GM12878 (cell line): ENCODE data around the gene ACOT13. TPM values are rescaled to one million over a fixed set of nuclear protein-coding genes. Genes with fewer than 3 reads are reported as not detected.

Experiments used
- ATAC-seq: fragments of 200-7000 bp; cut with Tn5 transposase; 3 replicates; pipeline ENCODE4 v1.9.1; 2020; ENCODE audit warnings: mild to moderate bottlenecking, moderate library complexity
- BruUV-seq: library from RNA; stranded (reverse); fragments of 400-500 nt; replicated peaks from 2 replicates; lab custom pipeline; 2021; lab: Mats Ljungman, UMichigan
- CTCF ChIA-PET: fragments of 300-600 bp; sonication (Branson Sonifier 250); formaldehyde crosslinking; extraction: SDS; loops from one replicate; lab custom pipeline; 2021; ENCODE audit warnings: inconsistent platforms; lab: Yijun Ruan, JAX
- POLR2A ChIA-PET: fragments of 350-600 bp; formaldehyde crosslinking; extraction: SDS; loops from one replicate; lab custom pipeline; 2021; ENCODE audit warnings: inconsistent platforms; lab: Charles Lee
- RAD21 ChIA-PET: fragments of 300-600 bp; sonication (Branson Sonifier 250); formaldehyde crosslinking; loops from one replicate; lab custom pipeline; 2023; ENCODE audit warnings: antibody characterized with exemption; ENCODE audit not compliant: unreplicated experiment; lab: Charles Lee
- SMC1A ChIA-PET: fragments of 300-600 bp; sonication (Branson Sonifier 250); formaldehyde crosslinking; loops from one replicate; lab custom pipeline; 2023; ENCODE audit not compliant: unreplicated experiment, uncharacterized antibody; lab: Charles Lee
- DNase-seq: peaks from one replicate; pipeline ENCODE4 v3.0.0-alpha.2; 2011; ENCODE audit warnings: low read depth, low spot score
- FAIRE-seq: peaks from 3 replicates; lab custom pipeline; 2011; peaks lifted over from hg19 to GRCh38; lab: Jason Lieb, UNC
- H2AFZ ChIP-seq: 2 replicates; pipeline ENCODE4 v1.6.0; 2011; ENCODE audit warnings: low read depth, low read length, control low read depth; ENCODE audit not compliant: control insufficient read depth
- H3K27ac ChIP-seq: 2 replicates; pipeline ENCODE4 v1.5.1; 2011; ENCODE audit warnings: control low read depth; ENCODE audit not compliant: control insufficient read depth, insufficient read depth
- H3K27me3 ChIP-seq, 2 experiments: replicated peaks in 1 of 2; 2 replicates each; pipeline versions ENCODE4 v1.6.0 to v1.6.1; 2011; ENCODE audit warnings: low read length in 1 of 2; ENCODE audit not compliant: control insufficient read depth in 2 of 2, insufficient read depth in 2 of 2
- H3K36me3 ChIP-seq, 2 experiments: 2 replicates each; pipeline ENCODE4 v1.5.1; 2011; ENCODE audit warnings: low read length in 1 of 2; ENCODE audit not compliant: control insufficient read depth in 2 of 2, insufficient read depth in 2 of 2
- H3K4me1 ChIP-seq: 2 replicates; pipeline ENCODE4 v1.6.1; 2011; ENCODE audit warnings: mild to moderate bottlenecking, low read length, moderate library complexity, mixed read lengths; ENCODE audit not compliant: control insufficient read depth, insufficient read depth
- H3K4me2 ChIP-seq: 2 replicates; pipeline ENCODE4 v1.6.0; 2011; ENCODE audit warnings: control low read depth; ENCODE audit not compliant: control insufficient read depth, insufficient read depth
- H3K4me3 ChIP-seq: fragments of 200-600 bp; sonication (generic); 2 replicates; pipeline ENCODE4 v1.5.1; 2016
- H3K79me2 ChIP-seq: 2 replicates; pipeline ENCODE4 v1.6.0; 2011; ENCODE audit warnings: low read length; ENCODE audit not compliant: control insufficient read depth, insufficient read depth
- H3K9ac ChIP-seq: 2 replicates; pipeline ENCODE4 v1.8.0; 2011; ENCODE audit warnings: low read length, control low read depth, mixed read lengths; ENCODE audit not compliant: control insufficient read depth, insufficient read depth
- H3K9me3 ChIP-seq: replicated peaks from 3 replicates; pipeline ENCODE4 v1.5.1; 2011; ENCODE audit warnings: mild to moderate bottlenecking, low read length; ENCODE audit not compliant: control insufficient read depth, insufficient read depth
- H4K20me1 ChIP-seq: 2 replicates; pipeline ENCODE4 v1.6.0; 2011; ENCODE audit not compliant: control insufficient read depth, insufficient read depth
- BRCA1 ChIP-seq: IDR thresholded peaks from 2 replicates; pipeline ENCODE4 v1.6.1; 2011; ENCODE audit warnings: low read depth, low read length, improper control_type of control experiment
- CHD2 ChIP-seq: IDR thresholded peaks from 2 replicates; pipeline ENCODE4 v1.6.1; 2011; ENCODE audit warnings: low read depth, low read length, improper control_type of control experiment, borderline replicate concordance
- EZH2 ChIP-seq: IDR thresholded peaks from 2 replicates; pipeline ENCODE4 v1.6.1; 2012; ENCODE audit warnings: low read depth, mild to moderate bottlenecking, control low read depth, inconsistent platforms, low read length, borderline replicate concordance; ENCODE audit not compliant: control insufficient read depth
- JUND ChIP-seq: IDR thresholded peaks from 2 replicates; pipeline ENCODE4 v1.6.1; 2012; ENCODE audit warnings: low read depth, mild to moderate bottlenecking, low read length, improper control_type of control experiment, moderate library complexity
- KAT2A ChIP-seq: conservative IDR thresholded peaks from 2 replicates; pipeline ENCODE4 v1.6.1; 2011; ENCODE audit warnings: low read depth, low read length; ENCODE audit not compliant: control insufficient read depth
- KDM1A ChIP-seq: fragments of 200-600 bp; sonication (generic); IDR thresholded peaks from 2 replicates; pipeline ENCODE4 v1.6.1; 2016; ENCODE audit warnings: borderline replicate concordance
- NFIC ChIP-seq: IDR thresholded peaks from 2 replicates; pipeline ENCODE4 v1.6.1; 2012; ENCODE audit warnings: low read depth, mild to moderate bottlenecking, inconsistent platforms, low read length, moderate library complexity
- RAD21 ChIP-seq: IDR thresholded peaks from 2 replicates; pipeline ENCODE4 v1.6.1; 2011; ENCODE audit warnings: mild to moderate bottlenecking, low read depth, low read length, moderate library complexity; ENCODE audit not compliant: insufficient read depth
- RCOR1 ChIP-seq: conservative IDR thresholded peaks from 2 replicates; pipeline ENCODE4 v1.6.1; 2012; ENCODE audit warnings: low read depth, low read length, improper control_type of control experiment
- RELA ChIP-seq: fragments of 450-650 bp; IDR thresholded peaks from 2 replicates; pipeline ENCODE4 v1.8.0; 2014; ENCODE audit warnings: borderline replicate concordance; ENCODE audit not compliant: partially characterized antibody
- SMC3 ChIP-seq: IDR thresholded peaks from 2 replicates; pipeline ENCODE4 v1.6.1; 2011; ENCODE audit warnings: low read length, improper control_type of control experiment, borderline replicate concordance
- SRF ChIP-seq, 2 experiments: IDR thresholded peaks; 2 replicates each; pipeline ENCODE4 v1.6.1; 2011; ENCODE audit warnings: low read depth in 2 of 2, low read length in 2 of 2, mild to moderate bottlenecking in 1 of 2, moderate library complexity in 1 of 2
- SUPT20H ChIP-seq: IDR thresholded peaks from 2 replicates; pipeline ENCODE4 v1.6.1; 2011; ENCODE audit warnings: low read depth, mild to moderate bottlenecking, low read length, moderate library complexity, borderline replicate concordance; ENCODE audit not compliant: control insufficient read depth
- USF2 ChIP-seq: IDR thresholded peaks from 2 replicates; pipeline ENCODE4 v1.6.1; 2011; ENCODE audit warnings: low read depth, low read length, improper control_type of control experiment, borderline replicate concordance
- YY1 ChIP-seq: IDR thresholded peaks from 2 replicates; pipeline ENCODE4 v1.6.1; 2011; ENCODE audit warnings: low read depth, mild to moderate bottlenecking, low read length
- ZBED1 ChIP-seq: IDR thresholded peaks from 2 replicates; pipeline ENCODE4 v1.6.1; 2016; ENCODE audit warnings: borderline replicate concordance
- ZNF384 ChIP-seq: IDR thresholded peaks from 2 replicates; pipeline ENCODE4 v1.6.1; 2012; ENCODE audit warnings: low read depth, mild to moderate bottlenecking, low read length, improper control_type of control experiment, borderline replicate concordance
- WGBS: methylation state at CpG from one replicate; pipeline ENCODE4 v1.1.6; 2016; ENCODE audit warnings: low lambda C conversion rate; ENCODE audit not compliant: insufficient replicate concordance, insufficient coverage; ENCODE audit errors: missing lambda C conversion rate; 5-methylcytosine and 5-hydroxymethylcytosine counted together
- in situ Hi-C: fragments of 300-500 bp; cut with MboI; formaldehyde crosslinking; loops from 9 replicates; pipeline ENCODE4 v1.14.3; 2018; ENCODE audit warnings: mixed read lengths
- intact Hi-C: fragments of 100-400 bp; cut with micrococcal nuclease; formaldehyde crosslinking; loops from one replicate; pipeline ENCODE4 v1.14.2; 2022; ENCODE audit not compliant: unreplicated experiment
- polyA plus RNA-seq, 11 experiments: library from polyadenylated mRNA; depleted of rRNA in 4 of 11; unstranded in 6 of 11; stranded (reverse) in 5 of 11; fragments of >200 nt; fragmentation: Nextera tagmentation in 4 of 11; fragmentation: Illumina TruSeq in 1 of 11; extraction: Ambion mirVana in 4 of 11; extraction: Trizol in 1 of 11; gene quantifications; 1 replicate in 1 of 11; 2 replicates in 10 of 11; pipeline versions ENCODE4 v1.2.1 to v1.2.3, GENCODE V29; 2011 to 2016; ENCODE audit warnings: inconsistent platforms in 2 of 11, missing spikeins in 2 of 11, low read depth in 1 of 11
- total RNA-seq, 4 experiments: library from RNA; depleted of rRNA in 3 of 4; stranded (reverse); fragments of >200 nt in 3 of 4; fragmentation: Illumina TruSeq in 1 of 4; extraction: Trizol in 1 of 4; gene quantifications; 2 replicates each; pipeline versions ENCODE4 v1.2.1 to v1.2.3, GENCODE V29; 2013 to 2021
- TF ChIP-seq, protein P1 (sequence below): fragments of 150-350 bp; IDR thresholded peaks from 2 replicates; pipeline ENCODE4 v1.6.1; 2014; ENCODE audit warnings: mild to moderate bottlenecking, low read depth, low read length

Gene ACOT13
- total and polyA plus RNA-seq, 10 of the 15 experiments (the other 5 are each of a cell fraction or from before 2014, with no cell fraction given) = 6.0 to 60.6 (median 36.6) TPM

- CTCF ChIA-PET = interaction anchor here (2.6 kb wide), 1 partner anchor 14 kb away, joined by 8 read pairs; no protein-coding TSS in a partner anchor
Observed at GRCh38 chr6:24752503-24752902, 85.6 kb downstream of the ACOT13 start.

More at GRCh38 chr6:24752503-24752902, 85.6 kb downstream of the ACOT13 start:
- BruUV-seq = no TSS peak
- Histone ChIP-seq H3K27me3 (no peaks in the 10 kb centered on the region), H3K4me3 (no peak overlapping the region), H3K9ac (no peak overlapping the region), H2AFZ (no peak overlapping the region), H3K79me2 (no peaks in the 10 kb centered on the region), H3K27ac (no peak overlapping the region), H3K9me3 (peaks cover 2% of the 10 kb centered on the region; the same call in 2 of the 3 replicates), H3K4me1 (no peaks in the 10 kb centered on the region), H3K4me2 (no peak overlapping the region), H4K20me1 (no peaks in the 10 kb centered on the region), H3K36me3 (no peaks in the 10 kb centered on the region)
- no peak for FAIRE-seq
- POLR2A ChIA-PET = no interaction called here
- RAD21 ChIA-PET = no interaction called here
- ATAC-seq = no peak
- in situ Hi-C loops (no loop called here), intact Hi-C loops (no loop called here)
- WGBS = 61% methylated on average over 2 of the region's 2 CpGs
- TF ChIP-seq RAD21 (no peak), KDM1A (no peak), KAT2A (no peak), YY1 (no peak), USF2 (no peak), ZNF384 (no peak), ZBED1 (no peak), BRCA1 (no peak), NFIC (no peak), EZH2 (no peak), SRF (IDR thresholded peaks at IDR 0.05; ENCODE audit: low read depth in 2 of 2, low read length in 2 of 2) (no peak), RCOR1 (no peak), SUPT20H (no peak), RELA (no peak), JUND (no peak), SMC3 (no peak), CHD2 (no peak)
- TF ChIP-seq, protein P1, sequence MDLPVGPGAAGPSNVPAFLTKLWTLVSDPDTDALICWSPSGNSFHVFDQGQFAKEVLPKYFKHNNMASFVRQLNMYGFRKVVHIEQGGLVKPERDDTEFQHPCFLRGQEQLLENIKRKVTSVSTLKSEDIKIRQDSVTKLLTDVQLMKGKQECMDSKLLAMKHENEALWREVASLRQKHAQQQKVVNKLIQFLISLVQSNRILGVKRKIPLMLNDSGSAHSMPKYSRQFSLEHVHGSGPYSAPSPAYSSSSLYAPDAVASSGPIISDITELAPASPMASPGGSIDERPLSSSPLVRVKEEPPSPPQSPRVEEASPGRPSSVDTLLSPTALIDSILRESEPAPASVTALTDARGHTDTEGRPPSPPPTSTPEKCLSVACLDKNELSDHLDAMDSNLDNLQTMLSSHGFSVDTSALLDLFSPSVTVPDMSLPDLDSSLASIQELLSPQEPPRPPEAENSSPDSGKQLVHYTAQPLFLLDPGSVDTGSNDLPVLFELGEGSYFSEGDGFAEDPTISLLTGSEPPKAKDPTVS = no peak
- SMC1A ChIA-PET = no interaction called here
- DNase-seq = no peak
